GM19395 (cell line): ENCODE measurements around the gene HSDL1.
A peak's percentile ranks its signal among the peaks of the same experiment; 100 is the strongest.
"Not testable (repeated sequence)": the region's sequence is repeated elsewhere in the genome, so short reads cannot be mapped to it uniquely, and the experiment has no call there.

Source experiments
- ATAC-seq: cut with Tn5 transposase; IDR thresholded peaks from one replicate; pipeline ENCODE4 v1.9.1; 2021; ENCODE audit warnings: mild to moderate bottlenecking, moderate library complexity; ENCODE audit not compliant: unreplicated experiment

HSDL1 gene

GRCh38 chr16:84139628-84140258 is 5.2 kb downstream of the HSDL1 start:
- no peak for ATAC-seq

- ATAC-seq: peak; percentile 85
Measured at GRCh38 chr16:84138824-84139627, 6.0 kb downstream of the HSDL1 start.

GRCh38 chr16:84138500-84138823 is 6.5 kb downstream of the HSDL1 start:
- no peak for ATAC-seq

GRCh38 chr16:84137769-84138357 is 7.1 kb downstream of the HSDL1 start:
- no peak for ATAC-seq

- ATAC-seq: no peak
Measured at GRCh38 chr16:84137287-84137686, 7.7 kb downstream of the HSDL1 start.

- no peak for ATAC-seq
Measured at GRCh38 chr16:84136331-84137125, 8.4 kb downstream of the HSDL1 start.

GRCh38 chr16:84132527-84133285 is 12.3 kb downstream of the HSDL1 start:
- ATAC-seq: no peak

GRCh38 chr16:84131117-84131516 is 13.9 kb downstream of the HSDL1 start:
- no peak for ATAC-seq

- no peak for ATAC-seq
Measured at GRCh38 chr16:84124257-84125073, 20.5 kb downstream of the HSDL1 start.

GRCh38 chr16:84121007-84121406 is 24.0 kb downstream of the HSDL1 start:
- no peak for ATAC-seq

GRCh38 chr16:84120023-84120422 is 25.0 kb downstream of the HSDL1 start:
- no peak for ATAC-seq

GRCh38 chr16:84119368-84119767 is 25.6 kb downstream of the HSDL1 start:
- ATAC-seq: no peak

- ATAC-seq: not testable (repeated sequence)
Measured at GRCh38 chr16:84118315-84118714, 26.7 kb downstream of the HSDL1 start.

GRCh38 chr16:84117494-84117843 is 27.5 kb downstream of the HSDL1 start:
- peak; percentile 8 for ATAC-seq

- peak; percentile 86 for ATAC-seq
Measured at GRCh38 chr16:84116720-84117493, 28.1 kb downstream of the HSDL1 start, which contains the start of gene MBTPS1. Gene MBTPS1 (minus strand): TSS chr16:84116942. CDS start chr16:84101783, 15,159 bp downstream.

- ATAC-seq: peak; percentile 40
Measured at GRCh38 chr16:84115919-84116719, 28.9 kb downstream of the HSDL1 start.

- not testable (repeated sequence) for ATAC-seq
Measured at GRCh38 chr16:84111949-84112348, 33.0 kb downstream of the HSDL1 start.

GRCh38 chr16:84111525-84111924 is 33.5 kb downstream of the HSDL1 start:
- ATAC-seq: no peak
